GM19452 (cell line): Measurements from ENCODE around the gene PALMD.

ENCODE experiments used
- ATAC-seq: cut with Tn5 transposase; IDR thresholded peaks from one replicate; pipeline ENCODE4 v1.9.1; 2021; ENCODE audit not compliant: unreplicated experiment

The PALMD gene

DNA sequence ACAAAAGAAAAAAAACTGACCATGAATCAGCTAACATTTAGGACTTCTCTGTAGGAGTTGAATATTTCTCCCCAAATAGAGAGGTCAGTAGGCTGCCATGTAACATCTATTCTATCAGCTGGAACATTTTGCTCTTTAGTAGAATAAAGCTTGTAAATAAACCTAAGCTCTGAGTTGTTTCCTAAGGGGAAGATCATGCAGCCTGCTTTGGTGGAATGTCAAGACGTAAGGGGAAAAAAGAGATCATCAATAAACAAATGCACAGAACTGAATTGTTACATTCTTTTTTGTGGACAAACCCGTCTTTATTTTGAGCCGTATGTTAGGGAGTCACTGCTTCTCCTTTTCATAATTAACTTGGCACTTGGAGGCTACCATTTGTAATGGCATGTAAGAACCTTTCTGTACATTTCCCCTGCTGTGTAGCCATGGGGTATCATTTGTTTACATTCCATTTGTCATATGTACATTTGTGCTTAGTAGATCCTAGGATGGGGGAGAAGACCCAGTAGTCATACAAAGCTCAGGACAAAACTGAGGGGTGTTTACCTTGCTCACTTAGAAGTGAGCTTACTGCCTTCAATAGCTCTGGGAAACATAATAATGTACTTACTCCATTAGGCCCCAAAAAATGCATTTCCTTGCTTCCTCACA lies 10.8 kb upstream of the PALMD start:
- ATAC-seq = no peak

DNA sequence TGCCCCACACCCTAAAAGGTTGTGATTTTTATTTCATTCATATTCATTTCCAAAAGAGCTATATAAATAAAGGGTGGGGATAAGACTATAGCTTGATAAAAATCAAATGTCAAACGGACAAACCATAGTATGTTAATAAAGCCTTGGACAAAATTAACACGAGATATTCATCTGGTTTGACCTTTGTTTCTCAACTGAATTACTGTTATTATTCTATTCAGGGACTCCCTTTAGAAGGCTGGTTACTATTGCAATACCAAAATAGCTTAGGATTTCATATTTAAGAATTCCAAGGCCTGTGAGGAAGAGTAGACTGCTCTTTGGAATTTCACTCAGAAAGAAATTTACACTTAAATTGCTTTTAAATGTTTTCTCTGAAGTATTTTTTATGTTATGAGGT lies 10.2 kb upstream of the PALMD start:
- ATAC-seq = no peak

DNA sequence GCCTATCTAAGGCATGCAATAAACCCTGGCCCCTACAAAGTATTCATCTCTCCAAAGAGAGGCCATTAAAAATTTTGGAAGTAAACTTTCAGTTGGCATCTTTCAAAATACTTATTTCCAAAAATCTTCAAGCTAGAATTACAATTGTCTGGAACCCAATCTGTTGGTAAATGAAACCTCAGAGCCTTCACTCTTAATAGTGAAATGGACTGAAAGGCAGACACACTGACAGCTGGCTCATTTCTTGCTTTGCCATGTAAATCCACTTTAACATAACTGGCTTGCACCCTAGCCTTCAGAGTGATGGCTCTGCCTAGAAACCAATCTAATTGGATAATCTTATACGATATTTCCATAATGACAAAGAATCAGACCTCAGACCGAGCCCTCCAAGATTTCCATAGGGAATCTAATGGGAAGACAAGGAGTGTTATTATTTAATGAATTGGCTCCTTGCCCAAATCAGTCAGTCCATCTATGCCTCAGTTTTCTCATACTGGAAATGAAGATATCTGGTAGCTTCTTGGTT lies 9.2 kb upstream of the PALMD start:
- no peak for ATAC-seq

DNA sequence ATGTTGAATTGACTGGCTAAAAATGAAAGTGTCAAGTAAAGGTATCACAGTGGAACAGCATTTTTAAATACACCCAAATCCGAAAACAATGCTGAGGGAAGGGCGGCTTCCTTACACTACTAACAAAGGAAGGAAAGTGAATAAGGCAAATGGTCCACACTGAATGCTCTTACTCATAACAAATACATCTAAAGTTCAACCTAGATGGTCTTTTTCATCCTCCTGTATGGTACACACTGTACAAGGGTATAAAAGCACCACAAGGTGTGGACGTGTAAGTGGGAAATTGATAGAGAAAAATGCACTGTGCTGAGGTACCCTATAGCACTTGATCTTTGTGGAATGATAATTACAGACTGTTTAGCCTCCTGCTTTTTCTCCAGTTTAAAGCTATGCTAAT lies 7.1 kb upstream of the PALMD start:
- ATAC-seq = no peak

DNA sequence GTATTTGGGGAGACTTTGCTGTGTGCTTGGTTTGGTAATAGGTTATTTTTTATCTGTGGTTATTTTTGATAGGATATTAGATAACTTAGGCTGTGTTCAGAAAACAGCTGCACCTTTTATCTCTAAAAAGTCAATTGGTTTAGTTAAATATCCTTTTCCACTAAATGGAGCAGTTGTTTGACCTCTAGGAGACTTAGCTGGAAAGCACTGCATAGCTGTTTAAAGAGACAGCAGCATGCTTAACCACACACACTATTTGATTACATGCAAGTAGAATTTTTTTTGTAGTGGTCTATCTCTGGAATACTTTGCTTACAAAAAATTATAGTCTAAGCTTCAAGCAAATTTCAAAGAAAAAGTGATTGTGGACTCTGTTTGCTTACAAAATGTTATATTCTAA lies 6.5 kb upstream of the PALMD start:
- no peak for ATAC-seq

DNA sequence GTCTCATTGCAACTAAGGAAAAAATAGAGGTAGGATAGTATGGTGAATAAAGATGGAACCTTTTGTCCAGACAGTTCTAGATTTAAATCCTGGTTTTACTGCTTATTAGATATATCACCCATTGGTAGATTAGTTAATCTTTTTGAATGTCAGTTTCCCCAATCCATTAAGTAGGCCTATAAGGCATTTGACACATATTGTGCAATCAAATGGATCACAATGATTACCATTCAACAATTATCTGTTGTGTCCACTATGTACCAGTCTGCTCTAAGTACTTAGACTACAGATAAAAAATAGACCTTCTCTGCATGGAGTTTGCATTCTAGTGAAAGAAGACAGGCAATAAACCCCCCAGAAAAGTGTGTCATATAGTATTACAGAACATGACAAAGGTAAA lies 6.0 kb upstream of the PALMD start:
- no peak for ATAC-seq

DNA sequence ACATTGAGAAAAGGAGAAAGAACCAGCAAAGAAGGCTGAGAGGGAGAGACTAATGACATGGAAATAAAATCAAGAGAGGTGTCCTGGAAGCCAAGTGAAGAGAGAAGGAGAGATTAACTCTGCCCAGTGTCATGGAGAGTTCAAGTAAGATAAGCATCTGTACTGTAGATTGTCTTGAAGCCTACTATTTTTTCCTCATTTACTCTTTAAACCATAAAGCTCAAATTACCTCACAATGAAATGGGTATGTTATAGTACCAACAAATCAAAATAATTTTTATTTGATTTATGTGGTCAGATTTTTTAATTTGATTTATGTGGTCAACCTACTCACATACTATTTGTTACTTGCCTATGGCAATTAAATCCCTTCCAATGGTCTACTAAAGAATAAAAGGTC lies 5.2 kb upstream of the PALMD start:
- no peak for ATAC-seq

DNA sequence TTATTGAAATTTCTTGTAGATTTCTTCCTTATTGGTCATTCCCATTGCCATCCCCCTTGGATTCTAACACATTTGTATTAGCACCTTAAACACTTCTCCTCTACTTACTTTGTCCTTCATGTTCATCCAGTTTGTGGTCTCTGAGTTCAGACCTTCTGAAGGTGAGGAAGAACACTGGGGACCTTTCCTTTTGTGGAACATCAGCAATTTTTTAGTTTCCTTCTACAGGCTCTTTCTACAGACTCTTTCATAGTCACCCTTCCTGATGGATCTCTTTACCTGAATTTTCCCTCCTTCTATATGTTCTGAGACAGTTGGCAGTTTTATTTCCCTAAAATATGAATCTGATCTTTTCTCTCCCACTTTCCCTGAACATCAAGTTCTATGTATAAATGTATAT lies 4.4 kb upstream of the PALMD start:
- no peak for ATAC-seq

DNA sequence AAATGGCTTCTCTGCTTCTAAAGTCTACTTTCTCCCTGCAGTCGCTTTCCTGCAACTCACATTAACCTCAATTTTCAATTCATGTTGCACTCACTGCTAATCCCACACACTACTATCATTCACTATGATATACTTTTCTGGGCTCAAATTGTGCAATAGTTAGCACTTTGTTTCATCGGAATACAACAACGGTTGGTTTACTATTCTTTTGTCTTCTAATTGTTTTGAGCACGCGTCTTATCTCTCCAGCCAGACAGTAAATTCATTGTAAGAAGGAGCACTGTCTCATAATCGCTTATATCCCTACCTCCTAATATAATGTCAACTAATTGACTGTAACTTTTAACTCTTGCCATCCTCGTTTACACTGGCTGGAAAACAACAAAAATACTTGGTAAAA lies 3.9 kb upstream of the PALMD start:
- ATAC-seq = no peak

DNA sequence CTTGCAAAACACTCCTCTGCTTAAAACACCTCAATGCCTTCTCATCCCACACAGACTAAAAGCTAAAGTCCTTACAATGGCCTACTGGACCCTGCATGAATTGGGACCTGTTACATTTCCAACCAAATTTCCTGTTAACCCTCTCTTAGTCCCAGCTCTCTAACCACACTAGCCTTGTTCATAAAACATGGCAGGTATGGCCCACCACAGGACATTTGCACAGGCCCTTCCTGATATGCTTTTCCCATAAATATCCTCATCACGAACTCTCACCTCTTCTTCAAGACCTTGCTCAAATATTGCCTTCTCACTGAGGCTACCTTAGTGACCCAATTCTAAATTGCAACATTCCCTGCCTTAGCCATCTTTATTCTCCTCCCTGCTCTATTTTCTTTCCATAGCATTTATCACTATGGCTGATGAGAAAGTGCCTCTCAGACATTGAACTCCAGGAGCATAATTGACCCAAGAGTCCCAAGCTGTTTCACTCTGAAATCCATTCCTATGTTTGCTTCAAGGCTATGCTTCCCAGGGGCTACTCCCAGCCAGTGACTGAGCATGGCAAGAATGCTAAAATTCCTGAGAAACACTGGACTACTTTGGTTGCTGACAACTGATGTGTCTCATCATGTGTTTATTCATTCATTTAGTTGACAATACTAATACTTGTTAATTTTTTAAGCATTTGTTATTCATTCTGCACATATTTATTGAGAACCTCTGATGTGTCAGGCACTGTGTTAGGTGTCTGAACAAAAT lies 2.7 kb upstream of the PALMD start:
- no peak for ATAC-seq

DNA sequence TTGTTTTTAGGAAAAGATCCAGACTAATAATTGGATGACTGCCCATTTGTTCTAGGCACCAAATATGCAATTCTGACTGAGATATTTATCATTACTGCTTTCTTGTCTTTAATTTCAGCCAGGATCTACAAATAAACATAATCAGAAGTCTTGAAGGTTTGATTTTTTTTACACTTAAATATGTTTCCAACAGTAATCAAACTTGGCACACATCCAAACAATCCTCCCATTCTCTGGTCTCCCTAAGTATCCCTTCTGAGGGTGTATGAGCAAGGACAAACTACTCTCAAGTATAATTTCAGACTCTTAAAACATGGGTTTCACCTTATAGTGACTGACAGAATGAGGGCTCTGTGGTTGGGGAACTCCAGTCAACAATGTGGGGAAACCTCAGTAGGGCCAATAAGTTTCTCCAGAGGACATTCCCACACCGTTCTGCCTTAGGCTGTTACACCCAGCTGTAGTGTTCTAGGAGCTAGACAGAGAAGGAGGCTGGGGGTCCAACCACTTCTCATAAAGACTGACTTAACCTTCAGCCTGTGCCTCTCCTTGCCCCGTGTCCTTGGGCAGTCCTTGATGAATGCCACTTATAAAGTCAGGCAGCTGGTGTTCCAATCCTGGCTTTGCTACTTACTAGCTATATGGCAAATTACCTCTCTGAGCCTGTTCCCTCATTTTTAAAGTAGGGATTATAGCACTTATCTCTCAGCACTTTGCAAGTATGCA lies 1.5 kb upstream of the PALMD start:
- ATAC-seq = no peak

DNA sequence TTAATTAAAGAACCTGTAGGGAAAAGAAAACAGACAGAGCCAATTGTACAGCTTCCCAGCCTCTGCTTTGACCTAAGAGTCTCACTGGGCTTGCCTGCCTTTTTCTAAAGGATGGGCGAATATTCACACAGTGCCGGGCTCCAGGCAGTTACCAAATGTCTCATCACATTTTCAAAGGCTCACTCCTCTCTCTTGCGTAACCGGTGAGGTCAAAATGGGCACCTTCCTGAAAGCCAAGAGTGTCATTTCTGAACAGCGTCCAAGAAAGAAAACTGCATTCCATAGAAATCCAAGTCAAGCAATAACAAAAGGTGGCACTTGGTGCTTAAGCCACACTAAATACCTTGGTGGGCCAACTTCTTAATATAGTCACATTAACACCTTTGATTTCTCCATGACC lies 710 bp upstream of the PALMD start:
- ATAC-seq = no peak

DNA sequence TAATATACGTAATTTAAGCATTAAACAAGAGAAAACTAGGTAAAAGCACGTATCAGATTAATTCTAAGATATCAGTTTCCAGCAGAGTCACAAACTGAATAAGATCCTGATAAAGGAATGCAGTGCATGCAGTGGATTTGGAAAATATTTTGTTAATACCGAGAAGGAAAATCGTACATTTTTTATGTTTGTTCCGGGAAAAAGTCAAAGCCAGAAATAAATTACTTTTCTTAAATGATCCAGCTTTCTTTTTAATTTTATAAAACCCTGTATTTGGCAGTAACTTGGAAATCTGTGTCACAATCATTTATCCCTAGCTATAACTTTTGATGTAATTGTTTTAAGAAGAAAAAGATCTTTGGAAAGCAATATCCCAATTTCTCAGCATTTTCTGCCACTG lies 955 bp downstream of the PALMD start:
- no peak for ATAC-seq

DNA sequence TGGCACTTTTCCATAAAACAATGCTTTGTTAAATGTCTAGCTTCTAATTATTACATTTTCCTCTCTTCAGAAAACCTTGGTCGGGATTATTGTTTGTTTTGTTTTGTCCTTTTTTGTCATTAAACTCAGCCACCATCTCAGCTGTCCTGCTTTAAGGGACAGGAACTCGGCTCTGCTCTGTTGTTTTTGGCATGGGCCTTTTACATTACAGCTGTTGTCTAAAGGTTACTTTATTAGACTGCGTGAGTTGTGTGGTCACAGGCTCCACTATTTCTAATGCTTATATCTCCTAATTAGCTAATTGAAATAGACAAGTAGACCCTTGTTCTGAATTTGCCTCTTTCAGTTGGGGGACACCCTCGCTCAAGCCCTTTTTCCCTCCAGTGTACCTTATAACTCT lies 1.6 kb downstream of the PALMD start:
- ATAC-seq = no peak

DNA sequence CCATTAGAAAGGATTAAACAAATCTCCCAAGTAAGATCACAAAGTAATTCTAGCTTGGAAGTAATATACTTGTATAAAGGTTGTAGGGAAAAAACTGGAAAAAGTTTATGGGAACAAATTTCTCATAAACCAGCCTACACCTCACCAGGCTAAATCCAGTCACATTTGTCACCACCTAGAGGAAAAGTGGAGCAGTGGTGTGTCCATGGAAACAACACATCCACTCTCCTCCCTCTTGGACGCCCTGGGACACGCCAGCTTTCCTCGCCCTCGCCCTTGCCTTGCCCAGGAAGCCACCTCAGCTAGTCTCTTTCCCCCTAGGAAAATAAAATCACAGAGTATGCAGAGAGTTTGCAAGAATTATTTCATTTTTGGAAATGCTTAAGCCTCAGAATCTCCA lies 2.2 kb downstream of the PALMD start:
- no peak for ATAC-seq

DNA sequence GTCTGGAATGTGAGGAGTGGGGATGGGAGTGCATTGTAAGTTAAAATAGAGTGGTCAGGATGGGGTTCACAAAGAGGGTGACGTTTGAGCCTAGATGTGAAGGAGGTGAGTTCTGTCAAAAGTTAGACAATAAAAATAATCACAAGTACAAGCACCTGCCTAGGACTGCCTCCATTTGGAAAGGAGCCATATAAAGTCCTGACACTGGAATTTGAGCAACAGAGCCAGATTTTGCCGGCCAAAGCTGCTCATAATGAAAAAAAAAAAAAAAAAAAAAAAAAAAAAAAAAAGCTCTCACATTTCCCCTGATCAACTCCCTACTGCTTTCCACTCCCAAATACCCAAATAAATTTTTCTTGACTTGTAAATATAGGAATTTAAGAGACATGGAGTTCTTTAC lies 4.1 kb downstream of the PALMD start:
- no peak for ATAC-seq

DNA sequence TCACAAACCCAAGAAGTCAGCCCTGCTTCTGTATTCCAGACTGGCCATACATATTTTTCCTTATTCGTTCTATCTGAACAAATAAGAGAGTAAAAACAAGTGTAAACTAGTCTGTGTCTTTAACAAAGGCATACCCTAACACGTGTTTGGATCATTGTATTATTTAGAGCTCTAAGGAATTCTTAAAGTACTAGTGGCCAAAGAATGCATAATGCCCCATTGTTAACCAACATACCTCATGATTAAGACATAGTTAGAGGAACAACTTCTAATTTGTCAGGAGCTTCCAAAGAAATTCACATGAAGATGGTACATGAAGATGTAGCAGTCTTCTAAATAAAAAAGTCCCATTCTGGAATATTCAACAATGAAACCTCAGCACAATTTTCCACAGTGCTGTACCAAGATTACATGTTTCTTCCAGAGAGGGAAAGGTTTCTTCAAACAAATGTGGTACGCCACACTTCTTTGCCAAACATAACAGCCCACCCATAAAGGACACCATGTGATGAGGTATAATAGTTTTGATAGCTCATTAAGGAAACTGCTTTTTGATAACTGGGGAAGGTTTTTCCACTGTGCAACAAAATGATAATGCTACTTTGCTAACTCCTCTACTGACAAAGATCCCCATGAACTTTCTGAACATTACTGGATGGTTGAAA lies 5.0 kb downstream of the PALMD start:
- no peak for ATAC-seq

DNA sequence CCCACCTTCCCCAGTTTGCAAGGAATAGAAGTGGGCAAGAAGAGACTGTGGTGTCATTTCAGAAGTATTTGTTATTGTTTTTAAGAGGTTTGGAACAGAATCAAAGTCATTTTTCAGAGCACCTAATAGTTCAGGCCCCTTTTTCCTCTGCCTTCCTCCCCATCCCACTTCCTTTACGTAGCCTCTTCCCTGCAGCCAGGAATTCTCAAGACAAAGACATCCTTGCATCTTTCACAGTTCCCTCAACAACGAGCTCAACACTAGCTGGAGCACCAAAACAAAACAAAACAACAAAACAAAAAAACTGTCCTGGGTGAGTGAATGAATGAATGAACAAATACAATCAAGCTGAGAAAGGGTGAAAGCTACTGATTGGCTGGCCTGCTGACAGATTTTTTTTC lies 7.0 kb downstream of the PALMD start:
- no peak for ATAC-seq

DNA sequence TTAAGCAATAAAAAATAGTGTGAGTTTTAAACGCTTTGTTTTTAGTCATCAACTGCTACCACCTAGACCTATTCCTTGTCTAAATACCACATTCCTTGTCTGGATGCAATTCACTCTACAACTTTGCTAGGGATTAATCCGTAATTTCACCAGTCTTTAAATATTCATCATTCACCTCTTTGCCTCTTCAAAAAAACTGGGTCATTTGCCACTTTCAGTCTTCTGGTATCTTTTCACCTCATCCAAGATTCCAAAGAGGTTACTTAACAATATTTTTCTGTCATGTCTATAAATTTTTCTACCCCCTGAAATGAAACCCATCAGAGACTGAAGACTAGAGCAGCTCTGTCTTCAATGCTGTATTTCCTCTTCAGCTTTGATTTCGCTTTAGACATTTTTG lies 9.5 kb downstream of the PALMD start:
- no peak for ATAC-seq

DNA sequence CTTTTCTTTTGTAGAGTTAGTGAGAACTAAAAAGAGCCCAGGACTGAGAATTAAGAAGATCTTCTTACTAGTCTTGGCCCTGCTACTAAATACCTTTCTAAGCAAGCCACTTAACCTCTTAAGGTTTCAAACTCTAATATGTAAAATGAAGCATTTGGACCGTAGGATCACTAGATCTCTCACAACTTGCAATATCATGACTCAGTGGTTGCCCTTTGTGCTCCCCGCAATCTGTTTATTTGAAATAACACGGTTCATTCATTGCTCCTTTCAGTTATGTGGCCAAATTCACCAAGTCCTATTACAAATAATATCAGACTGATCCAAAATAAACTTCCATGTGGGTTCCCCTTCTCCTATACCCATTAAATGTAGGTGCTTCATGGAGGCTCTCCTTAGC lies 10.8 kb downstream of the PALMD start:
- ATAC-seq = no peak

DNA sequence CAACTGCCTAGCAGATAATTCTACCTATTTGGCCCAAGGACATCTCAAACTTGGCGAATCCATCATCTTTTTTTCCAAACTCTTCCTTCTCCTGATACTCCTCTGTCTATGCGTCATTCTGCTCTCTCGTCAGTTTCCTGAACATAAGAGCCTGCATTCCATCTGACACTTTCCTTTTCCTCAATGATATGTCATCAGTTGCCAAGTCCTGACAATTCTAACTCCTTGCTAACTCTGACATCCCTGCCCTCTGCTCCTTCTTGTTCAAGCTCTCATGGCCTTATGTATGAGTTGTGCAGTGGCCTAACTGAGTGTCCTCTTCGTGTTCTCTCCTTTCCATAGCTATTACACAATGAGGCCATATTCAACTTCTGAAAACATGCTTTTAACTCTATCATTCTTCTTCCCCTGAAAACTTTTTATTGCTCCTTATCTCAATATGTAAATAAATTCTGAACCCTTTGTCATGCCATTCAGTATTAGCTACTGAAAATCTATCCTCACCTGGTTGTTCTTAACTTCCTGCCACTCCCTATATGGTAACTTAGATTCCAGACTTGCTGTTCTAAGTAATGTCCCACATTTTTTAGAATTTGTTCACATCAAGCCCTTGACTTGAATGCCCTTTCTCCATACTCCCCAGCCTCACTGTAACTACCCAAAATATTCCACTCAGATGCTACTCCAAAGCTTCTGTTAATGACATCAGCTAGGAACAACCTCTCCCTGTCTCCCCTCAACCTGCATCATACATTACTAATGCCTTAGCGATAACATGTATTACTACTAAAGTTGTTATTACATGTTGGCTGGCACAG lies 11.5 kb downstream of the PALMD start:
- no peak for ATAC-seq
